ENCODE data around the gene SLC17A6. TPM values are rescaled to one million over a fixed set of nuclear protein-coding genes. Genes with fewer than 3 reads are reported as not detected.

The SLC17A6 gene
- total RNA-seq, 2 experiments from 2014 or later: not detected

GRCh38 chr11:22349491-22349890, 11.3 kb downstream of the SLC17A6 start:
- no peak for TF ChIP-seq EZH2phosphoT487 (IDR thresholded peaks at IDR 0.05; ENCODE audit: borderline replicate concordance, low read depth, low read length)
- no peak for TF ChIP-seq CTCF (conservative IDR thresholded peaks at IDR 0.05; ENCODE audit: low read length)
- no peaks in the 10 kb centered on the region for H3K9me2 ChIP-seq (ENCODE audit: insufficient read depth, low read length)
- H2AFZ ChIP-seq (ENCODE audit: low read length): no peak overlapping the region
- H3K4me2 ChIP-seq (ENCODE audit: low read length): no peak overlapping the region
- no TSS peak for BruUV-seq (replicated peaks)
- H3K79me2 ChIP-seq (ENCODE audit: insufficient read depth, low read depth, low read length): no peaks in the 10 kb centered on the region
- no peak for DNase-seq (ENCODE audit: low spot score)
- H3K9me3 ChIP-seq (ENCODE audit: low read length): no peaks in the 10 kb centered on the region
- no peak overlapping the region for H3K27ac ChIP-seq (ENCODE audit: low read depth, low read length, poor library complexity, severe bottlenecking)
- POLR2A ChIA-PET: no interaction called here
- H3K36me3 ChIP-seq (ENCODE audit: insufficient read depth, low read length): no peaks in the 10 kb centered on the region
- intact Hi-C loops (cut with micrococcal nuclease; ENCODE audit: unreplicated experiment): no loop called here
- no peak overlapping the region for H3K4me3 ChIP-seq (ENCODE audit: low read depth, low read length, poor library complexity, severe bottlenecking)
- H3K4me1 ChIP-seq (ENCODE audit: insufficient read depth, low read length, poor library complexity, severe bottlenecking): no peaks in the 10 kb centered on the region
- CTCF ChIA-PET (ENCODE audit: unreplicated experiment): no interaction called here
- H4K20me1 ChIP-seq (ENCODE audit: insufficient read depth, low read length): no peaks in the 10 kb centered on the region

GRCh38 chr11:22359295-22359694, 21.1 kb downstream of the SLC17A6 start:
- Histone ChIP-seq H3K9me2 (ENCODE audit: insufficient read depth, low read length) (no peaks in the 10 kb centered on the region), H3K36me3 (ENCODE audit: insufficient read depth, low read length) (no peaks in the 10 kb centered on the region), H3K27ac (ENCODE audit: low read depth, low read length, poor library complexity, severe bottlenecking) (no peak overlapping the region), H3K9me3 (ENCODE audit: low read length) (no peaks in the 10 kb centered on the region), H2AFZ (ENCODE audit: low read length) (no peak overlapping the region), H3K4me1 (ENCODE audit: insufficient read depth, low read length, poor library complexity, severe bottlenecking) (no peaks in the 10 kb centered on the region), H4K20me1 (ENCODE audit: insufficient read depth, low read length) (no peaks in the 10 kb centered on the region), H3K4me3 (ENCODE audit: low read depth, low read length, poor library complexity, severe bottlenecking) (no peak overlapping the region), H3K79me2 (ENCODE audit: insufficient read depth, low read depth, low read length) (no peaks in the 10 kb centered on the region), H3K4me2 (ENCODE audit: low read length) (no peak overlapping the region)
- intact Hi-C loops (cut with micrococcal nuclease; ENCODE audit: unreplicated experiment): no loop called here
- DNase-seq (ENCODE audit: low spot score): no peak
- TF ChIP-seq EZH2phosphoT487 (IDR thresholded peaks at IDR 0.05; ENCODE audit: borderline replicate concordance, low read depth, low read length) (no peak), CTCF (conservative IDR thresholded peaks at IDR 0.05; ENCODE audit: low read length) (no peak)
- BruUV-seq (replicated peaks): no TSS peak
- POLR2A ChIA-PET: no interaction called here
- CTCF ChIA-PET (ENCODE audit: unreplicated experiment): no interaction called here

GRCh38 chr11:22371160-22371559, 33.0 kb downstream of the SLC17A6 start:
- TF ChIP-seq CTCF (conservative IDR thresholded peaks at IDR 0.05; ENCODE audit: low read length): no peak
- BruUV-seq (replicated peaks): no TSS peak
- Histone ChIP-seq H3K4me3 (ENCODE audit: low read depth, low read length, poor library complexity, severe bottlenecking) (no peak overlapping the region), H3K27ac (ENCODE audit: low read depth, low read length, poor library complexity, severe bottlenecking) (no peak overlapping the region), H2AFZ (ENCODE audit: low read length) (no peak overlapping the region), H3K4me2 (ENCODE audit: low read length) (no peak overlapping the region), H3K9me3 (ENCODE audit: low read length) (no peaks in the 10 kb centered on the region), H3K36me3 (ENCODE audit: insufficient read depth, low read length) (no peaks in the 10 kb centered on the region), H3K4me1 (ENCODE audit: insufficient read depth, low read length, poor library complexity, severe bottlenecking) (no peaks in the 10 kb centered on the region), H4K20me1 (ENCODE audit: insufficient read depth, low read length) (no peaks in the 10 kb centered on the region), H3K9me2 (ENCODE audit: insufficient read depth, low read length) (no peaks in the 10 kb centered on the region), H3K79me2 (ENCODE audit: insufficient read depth, low read depth, low read length) (no peaks in the 10 kb centered on the region)
- POLR2A ChIA-PET: no interaction called here
- CTCF ChIA-PET (ENCODE audit: unreplicated experiment): no interaction called here
- intact Hi-C loops (cut with micrococcal nuclease; ENCODE audit: unreplicated experiment): no loop called here
- DNase-seq (ENCODE audit: low spot score): no peak
